Measurements from ENCODE around the gene GFPT2.

DNA sequence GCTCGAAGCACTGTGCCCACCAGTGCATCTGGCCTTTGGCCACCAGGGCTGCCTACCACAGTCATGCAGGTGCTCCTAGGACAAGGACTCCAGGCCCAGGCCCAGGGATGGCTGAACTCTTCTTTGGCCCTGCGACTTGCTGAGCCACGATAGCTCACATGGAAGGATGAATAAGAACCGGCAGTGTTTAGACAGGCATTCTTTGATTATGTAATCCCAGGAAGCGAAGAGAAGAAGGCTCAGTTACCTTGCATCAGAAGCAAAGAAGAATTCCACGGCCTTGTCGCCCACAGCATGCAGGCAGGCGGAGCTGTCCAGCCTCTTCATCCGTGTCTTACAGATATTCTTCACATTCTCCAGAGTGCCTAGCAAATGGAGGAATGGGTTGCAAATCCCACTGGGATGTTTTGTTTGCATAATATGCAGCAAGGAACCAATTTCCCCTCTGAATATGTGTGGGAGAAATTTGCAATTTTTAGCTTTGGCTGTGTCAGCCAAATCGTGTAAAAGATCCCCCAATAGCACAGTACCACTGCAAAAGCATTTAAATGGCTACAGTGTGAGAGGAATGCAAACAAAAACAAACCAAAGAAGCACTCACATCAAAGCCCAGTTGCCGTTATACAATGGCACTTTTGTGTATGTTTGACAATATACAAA lies 29.1 kb downstream of the GFPT2 start:
- TF ChIP-seq, protein P1, sequence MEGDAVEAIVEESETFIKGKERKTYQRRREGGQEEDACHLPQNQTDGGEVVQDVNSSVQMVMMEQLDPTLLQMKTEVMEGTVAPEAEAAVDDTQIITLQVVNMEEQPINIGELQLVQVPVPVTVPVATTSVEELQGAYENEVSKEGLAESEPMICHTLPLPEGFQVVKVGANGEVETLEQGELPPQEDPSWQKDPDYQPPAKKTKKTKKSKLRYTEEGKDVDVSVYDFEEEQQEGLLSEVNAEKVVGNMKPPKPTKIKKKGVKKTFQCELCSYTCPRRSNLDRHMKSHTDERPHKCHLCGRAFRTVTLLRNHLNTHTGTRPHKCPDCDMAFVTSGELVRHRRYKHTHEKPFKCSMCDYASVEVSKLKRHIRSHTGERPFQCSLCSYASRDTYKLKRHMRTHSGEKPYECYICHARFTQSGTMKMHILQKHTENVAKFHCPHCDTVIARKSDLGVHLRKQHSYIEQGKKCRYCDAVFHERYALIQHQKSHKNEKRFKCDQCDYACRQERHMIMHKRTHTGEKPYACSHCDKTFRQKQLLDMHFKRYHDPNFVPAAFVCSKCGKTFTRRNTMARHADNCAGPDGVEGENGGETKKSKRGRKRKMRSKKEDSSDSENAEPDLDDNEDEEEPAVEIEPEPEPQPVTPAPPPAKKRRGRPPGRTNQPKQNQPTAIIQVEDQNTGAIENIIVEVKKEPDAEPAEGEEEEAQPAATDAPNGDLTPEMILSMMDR (IDR thresholded peaks at IDR 0.05): no peak
- TF ChIP-seq POLR2A (IDR thresholded peaks at IDR 0.05): no peak
